HG03045 (cell line): ENCODE data around the gene LRRC4C.

Experiments used
- ATAC-seq: cut with Tn5 transposase; IDR thresholded peaks from one replicate; pipeline ENCODE4 v1.9.1; 2021; ENCODE audit warnings: mild to moderate bottlenecking, moderate library complexity; ENCODE audit not compliant: unreplicated experiment

Gene LRRC4C

GRCh38 chr11:40759341-40759740, 700.1 kb downstream of the LRRC4C start:
- no peak for ATAC-seq

GRCh38 chr11:40754297-40754696, 705.2 kb downstream of the LRRC4C start:
- ATAC-seq, result no peak

- no peak for ATAC-seq
Measured at GRCh38 chr11:40746282-40746681, 713.2 kb downstream of the LRRC4C start.

- no peak for ATAC-seq
Measured at GRCh38 chr11:40732132-40732531, 727.3 kb downstream of the LRRC4C start.

- ATAC-seq, result no peak
Measured at GRCh38 chr11:40722179-40722795, 737.2 kb downstream of the LRRC4C start.

- no peak for ATAC-seq
Measured at GRCh38 chr11:40716344-40717130, 742.9 kb downstream of the LRRC4C start.

- no peak for ATAC-seq
Measured at GRCh38 chr11:40713083-40713482, 746.4 kb downstream of the LRRC4C start.

- no peak for ATAC-seq
Measured at GRCh38 chr11:40701027-40701426, 758.4 kb downstream of the LRRC4C start.

GRCh38 chr11:40689823-40690222, 769.6 kb downstream of the LRRC4C start:
- no peak for ATAC-seq

- ATAC-seq, result no peak
Measured at GRCh38 chr11:40688369-40688768, 771.1 kb downstream of the LRRC4C start.

GRCh38 chr11:40686765-40687164, 772.7 kb downstream of the LRRC4C start:
- ATAC-seq, result no peak

GRCh38 chr11:40683010-40683409, 776.4 kb downstream of the LRRC4C start:
- no peak for ATAC-seq

- no peak for ATAC-seq
Measured at GRCh38 chr11:40679276-40679675, 780.2 kb downstream of the LRRC4C start.

GRCh38 chr11:40647295-40647694, 812.2 kb downstream of the LRRC4C start:
- no peak for ATAC-seq

- no peak for ATAC-seq
Measured at GRCh38 chr11:40642284-40642683, 817.2 kb downstream of the LRRC4C start.

GRCh38 chr11:40619654-40620053, 839.8 kb downstream of the LRRC4C start:
- no peak for ATAC-seq

- no peak for ATAC-seq
Measured at GRCh38 chr11:40606800-40607199, 852.7 kb downstream of the LRRC4C start.

GRCh38 chr11:40602866-40603552, 856.4 kb downstream of the LRRC4C start:
- no peak for ATAC-seq

- ATAC-seq, result no peak
Measured at GRCh38 chr11:40597546-40598113, 861.8 kb downstream of the LRRC4C start.

- ATAC-seq, result no peak
Measured at GRCh38 chr11:40573254-40573891, 886.1 kb downstream of the LRRC4C start.

- no peak for ATAC-seq
Measured at GRCh38 chr11:40569947-40570531, 889.4 kb downstream of the LRRC4C start.
